Immature natural killer cell (primary cell): ENCODE data around the gene MEFV. TPM values are rescaled to one million over a fixed set of nuclear protein-coding genes. Genes with fewer than 3 reads are reported as not detected.

Source experiments
- DNase-seq, 3 donors: peaks; one replicate each; pipeline ENCODE4 v3.0.0; 2022; ENCODE audit warnings: mixed read lengths in 1 of 3
- H3K27ac Mint-ChIP-seq, 6 donors: one replicate each; pipeline ENCODE4 v1.8.0; 2020; ENCODE audit warnings: mixed read lengths in 6 of 6, mild to moderate bottlenecking in 5 of 6, inconsistent platforms in 4 of 6, moderate library complexity in 3 of 6
- H3K27me3 Mint-ChIP-seq, 3 donors: one replicate each; pipeline ENCODE4 v1.8.0; 2020 to 2021; ENCODE audit warnings: low read depth in 3 of 3, mild to moderate bottlenecking in 3 of 3, mixed read lengths in 3 of 3, moderate library complexity in 3 of 3, inconsistent platforms in 1 of 3
- H3K36me3 Mint-ChIP-seq, 3 donors: one replicate each; pipeline ENCODE4 v1.8.0; 2020; ENCODE audit warnings: mixed read lengths in 3 of 3, inconsistent platforms in 2 of 3, mild to moderate bottlenecking in 2 of 3
- H3K4me1 Mint-ChIP-seq, 2 donors: one replicate each; pipeline ENCODE4 v1.8.0; 2020; ENCODE audit warnings: inconsistent platforms in 2 of 2, mild to moderate bottlenecking in 2 of 2, mixed read lengths in 2 of 2, moderate library complexity in 1 of 2
- H3K4me3 Mint-ChIP-seq, 5 donors: one replicate each; pipeline ENCODE4 v1.8.0; 2020; ENCODE audit warnings: mild to moderate bottlenecking in 5 of 5, mixed read lengths in 5 of 5, inconsistent platforms in 3 of 5, moderate library complexity in 3 of 5
- H3K9me3 Mint-ChIP-seq, 6 donors: one replicate each; pipeline ENCODE4 v1.8.0; 2020; ENCODE audit warnings: mild to moderate bottlenecking in 6 of 6, mixed read lengths in 6 of 6, inconsistent platforms in 4 of 6, moderate library complexity in 3 of 6
- polyA plus RNA-seq, 3 donors: library from polyadenylated mRNA; unstranded; fragments of 300-500 nt; fragmentation: Illumina TruSeq; gene quantifications; one replicate each; pipeline ENCODE4 v1.2.3, GENCODE V29; 2021

The MEFV gene
- polyA plus RNA-seq, 3 donors from 2014 or later = 0.32 to 0.46 TPM; not detected in 1

DNA sequence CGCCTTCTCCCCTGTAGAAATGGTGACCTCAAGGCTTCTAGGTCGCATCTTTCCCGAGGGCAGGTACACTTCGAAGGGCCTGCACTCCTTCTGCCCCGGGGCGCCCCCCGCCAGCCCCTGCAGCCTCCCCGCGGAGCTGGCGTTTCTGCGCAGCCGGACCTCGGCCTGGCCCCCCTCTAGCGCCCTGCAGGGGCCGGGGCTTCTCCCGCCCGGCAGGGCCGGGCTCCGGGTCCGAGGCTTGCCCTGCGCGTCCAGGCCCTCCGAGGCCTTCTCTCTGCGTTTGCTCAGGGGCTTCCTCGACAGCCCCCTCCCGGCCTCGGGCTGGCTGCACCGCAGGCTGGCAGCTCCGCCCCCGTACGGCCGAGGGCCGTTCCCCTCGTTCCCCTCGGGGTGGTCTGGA lies 2.1 kb downstream of the MEFV start:
- Mint-ChIP-seq H3K4me1 (no peaks in the 10 kb centered on the region), H3K9me3 (no peaks in the 10 kb centered on the region), H3K4me3 (no peak overlapping the region), H3K27me3 (peaks cover 0 to 3% (median 0%) of the 10 kb centered on the region in 3 donors), H3K36me3 (no peaks in the 10 kb centered on the region), H3K27ac (no peak overlapping the region)
- no peak for DNase-seq

DNA sequence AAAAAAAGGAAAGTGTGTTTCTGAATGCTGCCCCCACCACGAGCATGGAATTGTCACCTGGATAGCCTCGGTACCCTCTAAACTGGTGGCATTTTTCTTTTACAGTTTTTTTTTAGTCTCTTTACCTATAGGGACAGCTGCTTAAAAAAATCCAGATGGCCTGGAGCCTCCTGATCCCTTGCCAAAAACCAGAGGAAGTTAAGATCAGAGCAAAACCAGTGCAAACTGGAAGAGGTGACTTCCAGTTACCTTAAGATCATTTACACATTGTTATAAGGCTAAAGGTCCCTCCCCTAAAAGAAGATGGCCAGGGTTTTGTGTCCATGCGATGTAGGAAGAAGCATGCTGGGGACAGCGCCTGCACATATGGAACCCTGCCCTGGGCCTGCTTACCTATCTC lies 3.5 kb downstream of the MEFV start:
- H3K4me3 Mint-ChIP-seq = no peak overlapping the region
- DNase-seq = no peak
- no peak overlapping the region for H3K27ac Mint-ChIP-seq
- H3K36me3 Mint-ChIP-seq = no peaks in the 10 kb centered on the region
- H3K4me1 Mint-ChIP-seq = no peaks in the 10 kb centered on the region
- peaks cover 0 to 7% (median 0%) of the 10 kb centered on the region in 3 donors for H3K27me3 Mint-ChIP-seq
- H3K9me3 Mint-ChIP-seq = no peaks in the 10 kb centered on the region

DNA sequence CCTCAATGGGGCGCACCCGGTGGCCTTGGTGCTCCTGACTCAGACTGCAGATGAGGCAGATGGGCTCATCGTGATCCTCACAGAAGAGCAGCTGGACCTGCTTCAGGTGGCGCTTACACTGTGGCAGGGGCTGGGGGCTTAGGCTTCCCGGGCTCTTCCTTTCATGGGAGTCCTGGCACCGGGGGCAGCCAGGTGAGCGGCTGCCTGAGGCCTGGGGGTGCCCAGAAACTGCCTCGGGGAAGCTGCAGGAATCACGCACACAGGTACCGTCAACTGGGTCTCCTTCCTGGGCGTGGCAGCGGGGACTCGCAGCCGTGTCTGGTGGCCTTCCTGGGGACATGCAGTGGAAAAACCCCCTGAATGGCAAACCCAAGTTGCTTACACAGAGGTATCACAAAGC lies 7.0 kb downstream of the MEFV start:
- Mint-ChIP-seq H3K27me3 (peaks cover 2 to 7% (median 5%) of the 10 kb centered on the region in 3 donors), H3K27ac (no peak overlapping the region), H3K4me1 (no peaks in the 10 kb centered on the region), H3K36me3 (no peaks in the 10 kb centered on the region), H3K9me3 (no peaks in the 10 kb centered on the region), H3K4me3 (no peak overlapping the region)
- no peak for DNase-seq

DNA sequence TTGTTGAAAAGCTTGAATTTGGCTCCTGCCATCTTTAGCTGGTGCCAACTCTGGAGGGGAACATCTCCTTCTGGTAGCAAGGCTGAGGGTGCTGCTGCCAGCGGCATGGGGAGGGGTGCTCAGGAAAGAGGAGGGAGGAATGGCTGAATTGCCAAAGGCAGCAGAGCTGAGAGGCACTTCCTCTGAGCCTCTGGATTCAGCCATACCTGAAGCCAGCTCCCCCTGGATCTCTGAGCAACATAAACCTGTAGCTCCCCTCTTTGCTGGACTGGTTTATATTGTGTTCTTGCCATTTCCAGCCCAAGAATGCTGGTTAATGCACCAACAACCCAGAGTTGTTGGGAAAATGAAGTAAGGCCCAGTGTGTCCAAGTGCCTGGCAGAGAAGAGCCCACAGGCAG lies 7.4 kb downstream of the MEFV start:
- Mint-ChIP-seq H3K27ac (no peak overlapping the region), H3K9me3 (no peaks in the 10 kb centered on the region), H3K4me3 (no peak overlapping the region), H3K27me3 (peaks cover 2 to 8% (median 5%) of the 10 kb centered on the region in 3 donors), H3K36me3 (no peaks in the 10 kb centered on the region), H3K4me1 (no peaks in the 10 kb centered on the region)
- DNase-seq = no peak

DNA sequence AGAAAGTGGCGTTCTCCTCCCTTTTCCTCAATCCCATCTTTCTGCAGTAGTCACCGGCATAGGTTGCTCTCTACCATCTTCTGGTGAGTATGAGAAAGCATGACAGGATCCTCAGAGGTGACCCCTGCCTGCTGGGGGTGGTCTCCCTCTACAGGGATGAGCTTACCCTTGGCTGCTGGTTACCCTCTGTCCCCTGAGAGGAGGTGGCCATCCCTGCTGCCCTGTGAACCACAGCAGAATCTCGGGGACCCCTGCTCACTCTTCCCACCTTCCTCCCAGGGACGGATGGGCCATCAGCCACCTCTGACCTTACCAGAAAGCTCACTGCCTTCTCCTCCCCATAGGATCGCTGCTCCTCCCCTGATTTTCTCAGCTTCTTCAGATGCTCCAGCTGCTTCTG lies 7.8 kb downstream of the MEFV start:
- Mint-ChIP-seq H3K4me3 (no peak overlapping the region), H3K4me1 (no peaks in the 10 kb centered on the region), H3K27me3 (peaks cover 2 to 9% (median 5%) of the 10 kb centered on the region in 3 donors), H3K27ac (no peak overlapping the region), H3K36me3 (no peaks in the 10 kb centered on the region), H3K9me3 (no peaks in the 10 kb centered on the region)
- no peak for DNase-seq

DNA sequence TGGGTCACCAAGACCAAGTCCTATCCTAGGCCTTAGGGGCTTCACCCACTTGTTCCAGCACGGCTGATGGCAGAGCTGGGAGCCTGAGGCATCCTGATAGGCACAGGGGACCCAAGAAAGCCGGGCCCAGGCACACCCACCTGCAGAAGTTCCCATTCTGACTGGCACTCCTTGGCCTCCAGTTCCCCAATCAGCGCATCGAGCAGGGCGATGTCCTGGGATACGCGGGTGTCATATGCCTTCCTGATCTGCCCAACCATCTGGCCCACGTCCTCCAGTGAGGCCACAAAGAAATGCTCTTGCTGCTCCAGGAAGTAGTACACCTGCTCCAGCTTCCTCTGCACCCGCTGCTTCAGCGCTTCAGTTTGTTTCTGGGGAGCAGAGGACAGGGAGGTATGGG lies 9.6 kb downstream of the MEFV start:
- no peaks in the 10 kb centered on the region for H3K36me3 Mint-ChIP-seq
- H3K9me3 Mint-ChIP-seq = no peaks in the 10 kb centered on the region
- H3K4me1 Mint-ChIP-seq = no peaks in the 10 kb centered on the region
- peaks cover 2 to 9% (median 7%) of the 10 kb centered on the region in 3 donors for H3K27me3 Mint-ChIP-seq
- no peak for DNase-seq
- H3K4me3 Mint-ChIP-seq = no peak overlapping the region
- H3K27ac Mint-ChIP-seq = no peak overlapping the region

DNA sequence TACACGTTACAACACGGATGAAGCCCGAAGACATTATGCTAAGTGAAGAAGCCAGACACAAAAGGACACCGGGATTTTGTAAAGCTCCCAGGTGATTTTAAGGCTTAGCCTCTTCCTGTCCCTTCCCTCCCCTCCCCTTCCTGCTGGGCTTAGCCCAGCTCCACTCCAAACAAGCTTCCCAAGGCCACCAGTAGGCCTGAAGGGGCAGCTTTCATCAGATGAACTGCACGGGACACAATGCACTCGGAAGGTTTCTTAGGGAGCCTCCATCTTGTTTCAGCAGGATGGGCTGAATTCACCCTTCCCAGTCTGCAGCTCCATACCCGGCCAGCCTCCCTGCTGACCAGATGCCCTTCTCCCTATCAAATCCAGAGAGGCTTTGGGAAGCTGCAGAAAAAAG lies 10.4 kb downstream of the MEFV start:
- H3K4me3 Mint-ChIP-seq = no peak overlapping the region
- H3K9me3 Mint-ChIP-seq = no peaks in the 10 kb centered on the region
- no peaks in the 10 kb centered on the region for H3K4me1 Mint-ChIP-seq
- H3K27me3 Mint-ChIP-seq = peaks cover 2 to 14% (median 9%) of the 10 kb centered on the region in 3 donors
- DNase-seq = no peak
- H3K27ac Mint-ChIP-seq = no peak overlapping the region
- H3K36me3 Mint-ChIP-seq = no peaks in the 10 kb centered on the region

DNA sequence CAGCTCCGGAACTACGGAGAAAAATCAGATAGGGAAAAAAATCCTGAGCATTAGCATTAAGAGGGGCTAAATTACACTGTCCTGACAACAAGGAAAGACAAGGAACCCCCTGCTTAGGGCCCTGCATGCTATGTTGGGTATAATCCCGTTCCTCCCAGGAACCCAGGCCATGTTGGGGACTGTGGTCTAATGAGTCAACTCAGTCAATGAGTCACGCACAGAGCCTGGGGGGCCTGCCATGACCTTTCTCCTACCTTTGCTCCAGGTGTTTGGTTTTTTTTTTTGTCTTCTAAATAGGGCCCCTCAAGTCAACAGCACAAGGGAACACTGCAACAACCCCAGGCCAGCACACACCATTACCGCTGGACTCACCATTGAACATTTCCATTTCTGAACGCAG lies 12.6 kb downstream of the MEFV start:
- H3K4me3 Mint-ChIP-seq = no peak overlapping the region
- no peak overlapping the region for H3K27ac Mint-ChIP-seq
- no peaks in the 10 kb centered on the region for H3K36me3 Mint-ChIP-seq
- no peaks in the 10 kb centered on the region for H3K9me3 Mint-ChIP-seq
- H3K4me1 Mint-ChIP-seq = no peaks in the 10 kb centered on the region
- H3K27me3 Mint-ChIP-seq = peaks cover 2 to 15% (median 13%) of the 10 kb centered on the region in 3 donors
- no peak for DNase-seq

DNA sequence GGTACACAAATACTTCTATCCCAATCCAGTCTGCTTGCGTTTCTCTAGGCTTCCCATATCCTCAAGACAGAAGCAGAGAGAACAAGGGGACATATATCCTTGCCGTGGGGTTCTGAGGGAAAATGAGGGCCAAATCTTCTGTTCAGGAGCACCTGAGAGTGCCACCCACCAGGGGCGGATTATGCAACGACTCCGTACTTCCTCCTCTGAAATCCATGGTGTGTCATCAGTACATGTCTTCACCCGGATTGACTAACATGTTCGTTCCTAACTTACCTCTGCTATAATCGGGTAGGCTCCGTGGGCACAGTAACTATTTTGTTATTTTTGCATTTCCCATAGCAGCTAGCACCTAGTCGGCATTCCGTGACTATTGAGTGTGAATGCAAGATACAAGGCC lies 13.7 kb downstream of the MEFV start:
- H3K9me3 Mint-ChIP-seq = no peaks in the 10 kb centered on the region
- H3K4me3 Mint-ChIP-seq = no peak overlapping the region
- no peak overlapping the region for H3K27ac Mint-ChIP-seq
- H3K27me3 Mint-ChIP-seq = peaks cover 3 to 15% (median 9%) of the 10 kb centered on the region in 3 donors
- no peaks in the 10 kb centered on the region for H3K4me1 Mint-ChIP-seq
- H3K36me3 Mint-ChIP-seq = no peaks in the 10 kb centered on the region
- no peak for DNase-seq

DNA sequence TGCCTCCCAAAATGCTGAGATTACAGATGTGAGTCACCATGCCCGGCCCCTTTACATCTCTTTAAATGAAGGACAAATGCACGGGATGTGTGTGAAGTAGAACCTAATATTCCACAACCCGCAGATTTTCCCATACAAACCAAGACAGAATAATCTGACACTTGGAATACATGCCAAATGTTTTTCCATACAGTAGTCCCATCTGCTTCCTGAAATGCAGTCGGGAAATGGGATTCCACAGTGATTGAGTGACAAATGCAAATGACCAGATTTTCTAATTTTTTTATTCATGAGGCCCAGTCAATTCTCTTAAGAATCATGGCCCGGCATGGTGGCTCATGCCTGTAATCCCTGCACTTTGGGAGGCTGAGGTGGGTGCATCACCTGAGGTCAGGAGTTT lies 14.7 kb downstream of the MEFV start:
- Mint-ChIP-seq H3K27me3 (peaks cover 1 to 13% (median 13%) of the 10 kb centered on the region in 3 donors), H3K9me3 (no peaks in the 10 kb centered on the region), H3K27ac (no peak overlapping the region), H3K4me3 (no peak overlapping the region), H3K36me3 (no peaks in the 10 kb centered on the region), H3K4me1 (no peaks in the 10 kb centered on the region)
- no peak for DNase-seq

DNA sequence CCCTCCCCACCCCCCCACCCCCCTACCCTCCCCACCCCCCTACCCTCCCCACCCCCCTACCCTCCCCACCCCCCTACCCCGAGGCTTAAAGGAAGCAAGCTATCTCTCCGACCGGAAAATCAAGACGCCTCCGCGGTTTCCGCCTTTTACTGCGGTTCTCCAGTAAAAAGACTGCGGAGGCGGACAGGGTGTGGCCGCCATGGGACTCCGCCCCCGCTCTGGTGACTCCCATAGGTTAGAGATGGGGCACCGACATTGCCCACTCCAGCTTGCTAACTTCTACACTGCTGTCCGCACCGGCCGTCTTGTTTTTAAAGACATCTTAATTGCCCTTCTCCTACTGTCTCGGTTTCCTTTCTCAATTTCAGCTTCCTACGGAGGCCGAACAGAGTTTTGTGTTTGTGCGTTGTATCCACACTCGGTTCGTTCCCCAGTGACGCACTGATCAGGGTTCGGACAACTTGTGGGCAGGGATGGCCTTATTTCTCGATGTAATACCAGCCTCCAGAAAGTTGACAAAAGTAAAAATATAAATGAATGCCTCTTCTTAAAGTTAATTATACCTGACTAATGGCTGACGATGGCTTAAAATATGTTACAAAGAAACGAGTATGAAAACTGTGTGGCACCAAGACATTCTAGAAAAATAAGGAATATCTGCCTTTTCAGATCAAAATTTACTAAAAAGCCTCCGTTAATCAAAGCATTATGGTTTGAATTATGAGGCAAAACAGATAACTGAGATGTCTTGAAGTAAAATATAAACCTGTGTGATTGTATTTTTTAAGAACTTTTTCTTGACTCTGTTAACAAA lies 20.4 kb downstream of the MEFV start:
- Mint-ChIP-seq H3K4me1 (peaks cover 26 to 45% of the 10 kb centered on the region in 2 donors), H3K9me3 (peaks cover 0 to 4% (median 0%) of the 10 kb centered on the region in 6 donors), H3K36me3 (peaks cover 14 to 21% (median 16%) of the 10 kb centered on the region in 3 donors), H3K27ac (peak overlapping the region; percentile 57 to 91 (median 74)), H3K27me3 (peaks cover 7 to 17% (median 11%) of the 10 kb centered on the region in 3 donors), H3K4me3 (peak overlapping the region; percentile 70 to 90 (median 76))
- DNase-seq = peak in 2 of 3 donors; percentile 27 to 45

DNA sequence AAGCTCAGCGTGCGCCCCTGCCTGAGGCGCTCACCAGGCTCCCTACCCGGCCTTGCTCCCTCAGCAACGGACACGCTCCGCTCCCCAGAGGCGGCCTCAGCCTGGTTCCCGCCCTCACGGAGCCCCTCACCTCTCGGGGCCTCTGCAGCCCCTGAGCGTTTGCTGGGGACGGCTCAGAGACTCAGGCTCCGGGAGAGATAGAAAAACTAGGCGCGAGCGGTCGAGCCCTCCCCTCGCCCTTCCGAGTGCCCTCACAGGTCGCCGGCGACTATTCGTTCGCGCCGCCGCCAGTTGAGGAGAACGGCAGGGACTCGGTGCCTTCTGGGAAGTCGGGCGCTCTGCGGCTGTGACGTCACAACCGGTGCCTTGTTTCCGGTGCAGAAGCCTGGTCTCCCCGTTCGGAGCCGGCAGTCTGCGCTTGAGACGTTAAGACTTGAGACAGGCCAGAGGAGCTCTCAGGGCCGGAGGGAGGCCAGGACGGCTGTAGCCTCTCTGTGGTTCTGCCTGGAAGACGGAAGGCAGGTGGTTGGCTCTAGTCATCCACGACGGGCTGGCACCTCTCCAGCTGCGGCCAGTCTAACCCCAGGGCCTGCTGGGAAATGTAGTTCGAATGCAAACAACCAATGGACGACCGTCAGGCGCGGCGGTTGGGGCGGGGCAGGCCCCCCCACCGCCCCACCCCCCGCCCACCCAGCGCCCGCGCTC lies 21.4 kb downstream of the MEFV start, which contains the start of gene ZNF200:
Gene ZNF200 (minus strand): TSS at position 302 of the 705 bp plus-strand sequence. CDS start 1,403 bp downstream, outside the sequence.
- Mint-ChIP-seq H3K27me3 (peaks cover 7 to 17% (median 10%) of the 10 kb centered on the region in 3 donors), H3K4me1 (peaks cover 29 to 45% of the 10 kb centered on the region in 2 donors), H3K4me3 (peak within 1 kb of the TSS; percentile 88 to 98 (median 96)), H3K9me3 (peaks cover 0 to 4% (median 2%) of the 10 kb centered on the region in 6 donors), H3K36me3 (peaks cover 24 to 31% (median 26%) of the 10 kb centered on the region in 3 donors), H3K27ac (peak within 1 kb of the TSS; percentile 90 to 98 (median 96))
- DNase-seq = peak; percentile 92 to 94 (median 93)

DNA sequence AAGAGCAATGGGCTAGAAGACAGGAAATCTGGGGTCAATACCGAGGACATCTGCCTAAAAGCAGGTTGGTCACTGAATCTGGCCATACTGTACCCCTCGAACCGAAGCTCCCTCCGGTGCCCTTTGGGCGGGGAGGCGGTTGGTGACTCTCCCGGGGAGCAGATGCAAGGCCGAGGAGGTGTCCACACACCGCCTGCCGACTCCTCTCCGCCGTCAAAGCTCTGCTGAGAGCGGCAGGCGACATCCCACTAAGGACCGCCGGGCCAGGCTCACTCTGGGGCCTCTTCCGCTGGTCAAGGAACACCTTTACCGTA lies 21.9 kb downstream of the MEFV start:
- H3K4me3 Mint-ChIP-seq = peak overlapping the region; percentile 88 to 98 (median 96)
- peak overlapping the region; percentile 90 to 98 (median 96) for H3K27ac Mint-ChIP-seq
- peaks cover 0 to 5% (median 3%) of the 10 kb centered on the region in 6 donors for H3K9me3 Mint-ChIP-seq
- peaks cover 7 to 14% (median 10%) of the 10 kb centered on the region in 3 donors for H3K27me3 Mint-ChIP-seq
- DNase-seq = no peak
- H3K4me1 Mint-ChIP-seq = peaks cover 29 to 45% of the 10 kb centered on the region in 2 donors
- peaks cover 27 to 34% (median 28%) of the 10 kb centered on the region in 3 donors for H3K36me3 Mint-ChIP-seq

DNA sequence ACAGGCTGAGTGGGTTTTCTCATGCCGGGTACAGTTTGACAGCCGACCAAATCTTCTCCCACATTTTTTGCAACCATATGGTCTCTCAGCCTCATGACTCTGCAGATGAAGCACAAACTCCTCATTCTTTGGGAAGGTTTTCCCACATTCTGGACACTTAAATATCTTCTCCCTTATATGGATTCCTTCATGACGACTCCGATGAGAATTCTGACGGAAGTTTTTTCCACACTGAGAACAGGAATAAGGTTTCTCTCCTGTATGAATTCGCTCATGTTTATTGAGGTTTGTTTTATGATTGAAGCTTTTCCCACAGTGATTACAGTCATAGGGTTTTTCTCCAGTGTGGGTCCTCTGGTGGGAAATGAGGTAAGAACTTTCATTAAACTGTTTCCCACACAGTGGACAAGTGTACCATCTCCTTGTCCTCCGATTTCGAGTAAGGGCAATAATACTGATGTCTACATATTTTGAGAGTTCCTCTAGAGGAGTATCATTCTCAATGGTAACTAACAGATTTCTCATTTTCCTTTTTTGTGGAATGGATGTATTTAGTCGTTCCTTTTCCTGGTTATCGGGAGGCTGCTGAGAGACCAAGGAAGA lies 32.4 kb downstream of the MEFV start:
- no peaks in the 10 kb centered on the region for H3K4me1 Mint-ChIP-seq
- H3K27me3 Mint-ChIP-seq = peaks cover 0 to 5% (median 3%) of the 10 kb centered on the region in 3 donors
- H3K4me3 Mint-ChIP-seq = peak overlapping the region in 1 of 5 donors; percentile 40
- peaks cover 55 to 66% (median 56%) of the 10 kb centered on the region in 3 donors for H3K36me3 Mint-ChIP-seq
- peak overlapping the region in 2 of 6 donors; percentile 13 to 19 for H3K27ac Mint-ChIP-seq
- peaks cover 24 to 72% (median 60%) of the 10 kb centered on the region in 6 donors for H3K9me3 Mint-ChIP-seq
- no peak for DNase-seq
